HCT116 (cell line): Measurements from ENCODE around the gene CCDC9. TPM values are rescaled to one million over a fixed set of nuclear protein-coding genes. Genes with fewer than 3 reads are reported as not detected.

Experiments
- ATAC-seq: fragments of 200-7000 bp; cut with Tn5 transposase; 2 replicates; pipeline ENCODE4 v1.9.1; 2020; ENCODE audit warnings: mild to moderate bottlenecking, moderate library complexity
- BruUV-seq: library from RNA; stranded (reverse); fragments of 400-500 nt; replicated peaks from 2 replicates; lab custom pipeline; 2021; lab: Mats Ljungman, UMichigan
- CTCF ChIA-PET: fragments of 300-600 bp; sonication (Branson Sonifier 250); formaldehyde crosslinking; loops from one replicate; lab custom pipeline; 2021; ENCODE audit warnings: antibody characterized with exemption; lab: Charles Lee
- POLR2A ChIA-PET: fragments of 300-600, 350-600 bp; sonication (Branson Sonifier 250); formaldehyde crosslinking; loops from one replicate; lab custom pipeline; 2021; ENCODE audit warnings: antibody characterized with exemption; lab: Charles Lee
- RAD21 ChIA-PET, 2 experiments: fragments of 300-600 bp; sonication (Branson Sonifier 250); formaldehyde crosslinking; loops; one replicate each; lab custom pipeline; 2023; ENCODE audit warnings: low total read pairs in 2 of 2; ENCODE audit not compliant: uncharacterized antibody in 2 of 2, unreplicated experiment in 2 of 2, low non-redundant PET in 1 of 2; lab: Charles Lee
- DNase-seq: peaks from one replicate; pipeline ENCODE4 v3.0.0-alpha.2; 2010; ENCODE audit warnings: low read depth, low spot score
- H2AFZ ChIP-seq: fragments of 200-600 bp; shearing (Covaris generic), sonication (generic); 2 replicates; pipeline ENCODE4 v1.6.1; 2017; ENCODE audit warnings: low read depth, mixed run types, mixed read lengths, antibody characterized with exemption, low read length; ENCODE audit not compliant: poor library complexity, severe bottlenecking
- H3K27ac ChIP-seq: 2 replicates; pipeline ENCODE4 v1.5.1; 2012; ENCODE audit warnings: low read depth, low read length
- H3K27me3 ChIP-seq: fragments of 200-600 bp; sonication (generic); 2 replicates; pipeline ENCODE4 v1.6.1; 2016; ENCODE audit warnings: mixed run types, low read length, mixed read lengths; ENCODE audit not compliant: insufficient read depth
- H3K36me3 ChIP-seq, 2 experiments: fragments of 200-500 bp in 1 of 2; fragments of 200-600 bp in 1 of 2; sonication (Bioruptor generic) in 1 of 2; sonication (generic) in 1 of 2; 2 replicates each; pipeline versions ENCODE4 v1.5.1 to v1.6.1; 2014 to 2016; ENCODE audit warnings: low read length in 2 of 2, inconsistent platforms in 1 of 2, mixed read lengths in 1 of 2, mixed run types in 1 of 2; ENCODE audit not compliant: insufficient read depth in 2 of 2, control insufficient read depth in 1 of 2
- H3K4me1 ChIP-seq, 2 experiments: fragments of 200-600 bp in 1 of 2; sonication (generic) in 1 of 2; 2 replicates each; pipeline versions ENCODE4 v1.5.1 to v1.6.1; 2012 to 2017; ENCODE audit warnings: low read length in 2 of 2, inconsistent platforms in 1 of 2, mild to moderate bottlenecking in 1 of 2, mixed read lengths in 1 of 2, mixed run types in 1 of 2, moderate library complexity in 1 of 2; ENCODE audit not compliant: insufficient read depth in 2 of 2, control insufficient read depth in 1 of 2
- H3K4me2 ChIP-seq: fragments of 200-600 bp; sonication (generic); 2 replicates; pipeline ENCODE4 v1.6.1; 2017; ENCODE audit warnings: mixed run types, low read length, mixed read lengths
- H3K4me3 ChIP-seq, 2 experiments: fragments of 200-600 bp in 1 of 2; sonication (generic) in 1 of 2; replicated peaks in 1 of 2; 2 replicates each; pipeline ENCODE4 v1.5.1; 2011 to 2016; ENCODE audit warnings: low read length in 2 of 2, control low read depth in 1 of 2, low read depth in 1 of 2, mild to moderate bottlenecking in 1 of 2, mixed read lengths in 1 of 2, mixed run types in 1 of 2
- H3K79me2 ChIP-seq: fragments of 200-600 bp; sonication (generic); 2 replicates; pipeline ENCODE4 v1.6.1; 2017; ENCODE audit warnings: mild to moderate bottlenecking, mixed run types, low read length, moderate library complexity, mixed read lengths; ENCODE audit not compliant: insufficient read depth
- H3K9ac ChIP-seq: fragments of 200-600 bp; sonication (generic); 2 replicates; pipeline ENCODE4 v1.6.1; 2016; ENCODE audit warnings: low read length, mixed read lengths
- H3K9me2 ChIP-seq: fragments of 200-600 bp; sonication (generic), shearing (Covaris generic); 2 replicates; pipeline ENCODE4 v1.6.1; 2017; ENCODE audit warnings: mixed run types, mild to moderate bottlenecking, moderate library complexity; ENCODE audit not compliant: insufficient read depth
- H3K9me3 ChIP-seq, 2 experiments: fragments of 200-500 bp in 1 of 2; fragments of 200-600 bp in 1 of 2; sonication (Bioruptor generic) in 1 of 2; sonication (generic) in 1 of 2; 2 replicates each; pipeline ENCODE4 v1.6.1; 2014 to 2017; ENCODE audit warnings: low read length in 2 of 2, mixed read lengths in 2 of 2, inconsistent platforms in 1 of 2, low read depth in 1 of 2, mild to moderate bottlenecking in 1 of 2, mixed run types in 1 of 2, moderate library complexity in 1 of 2; ENCODE audit not compliant: control insufficient read depth in 1 of 2, insufficient read depth in 1 of 2
- H4K20me1 ChIP-seq: fragments of 200-600 bp; sonication (generic), shearing (Covaris generic); 2 replicates; pipeline ENCODE4 v1.6.1; 2017; ENCODE audit warnings: mixed run types, mild to moderate bottlenecking, moderate library complexity; ENCODE audit not compliant: insufficient read depth
- CBX3 ChIP-seq: IDR thresholded peaks from 2 replicates; pipeline ENCODE4 v1.6.1; 2012; ENCODE audit warnings: low read depth
- CEBPB ChIP-seq: IDR thresholded peaks from 2 replicates; pipeline ENCODE4 v1.6.1; 2012; ENCODE audit warnings: low read depth
- CTCF ChIP-seq, 3 experiments: fragments of 200-600 bp in 1 of 3; sonication (generic) in 1 of 3; IDR thresholded peaks in 2 of 3; conservative IDR thresholded peaks in 1 of 3; 2 replicates each; pipeline ENCODE4 v1.5.1; 2012 to 2017; ENCODE audit warnings: low read depth in 2 of 3, low read length in 2 of 3, antibody characterized with exemption in 1 of 3, borderline replicate concordance in 1 of 3, control low read depth in 1 of 3, mild to moderate bottlenecking in 1 of 3, mixed read lengths in 1 of 3, mixed run types in 1 of 3, moderate library complexity in 1 of 3; ENCODE audit not compliant: insufficient read depth in 1 of 3
- JUND ChIP-seq: IDR thresholded peaks from 2 replicates; pipeline ENCODE4 v1.6.1; 2012
- SP1 ChIP-seq: IDR thresholded peaks from 2 replicates; pipeline ENCODE4 v1.6.1; 2012; ENCODE audit warnings: low read depth
- ZFX ChIP-seq: fragments of 450-650 bp; IDR thresholded peaks from 2 replicates; pipeline ENCODE4 v1.6.1; 2017
- intact Hi-C: fragments of 100-400 bp; cut with micrococcal nuclease; formaldehyde crosslinking; loops from 2 replicates; pipeline ENCODE4 v1.10.0; 2022
- microRNA counts: library from miRNA; unstranded; fragments of <30 nt; microRNA quantifications from one replicate; lab custom pipeline; 2015
- microRNA-seq: library from miRNA; unstranded; fragments of <30 nt; microRNA quantifications from one replicate; pipeline ENCODE4, GENCODE V29; 2016; ENCODE audit warnings: borderline number of aligned reads
- total RNA-seq: library from RNA; stranded (reverse); gene quantifications from one replicate; pipeline ENCODE4 v1.2.1, GENCODE V29; 2021; ENCODE audit not compliant: unreplicated experiment

The CCDC9 gene
- total RNA-seq, 1 experiment from 2014 or later = 40.6 TPM

- H4K20me1 ChIP-seq = no peaks in the 10 kb centered on the region
- POLR2A ChIA-PET = no interaction called here
- ATAC-seq = no peak
- RAD21 ChIA-PET = no interaction called here
- H3K9ac ChIP-seq = no peak overlapping the region
- no peaks in the 10 kb centered on the region for H3K9me2 ChIP-seq
- intact Hi-C loops = no loop called here
- H3K79me2 ChIP-seq = no peaks in the 10 kb centered on the region
- TF ChIP-seq JUND = no peak
- TF ChIP-seq ZFX = no peak
- TF ChIP-seq CTCF (IDR thresholded peaks at IDR 0.05 in 2 of 3, conservative IDR thresholded peaks at IDR 0.05 in 1 of 3; ENCODE audit: borderline replicate concordance in 1 of 3, insufficient read depth in 1 of 3, low read depth in 2 of 3, low read length in 2 of 3) = no peak
- no peak for TF ChIP-seq CBX3
- TF ChIP-seq CEBPB = no peak
- TF ChIP-seq SP1 = no peak
- peaks cover 4 to 7% of the 10 kb centered on the region in 2 experiments; a peak in 3 of 4 replicates for H3K4me1 ChIP-seq
- no peak overlapping the region for H3K4me3 ChIP-seq
- CTCF ChIA-PET = no interaction called here
- H3K9me3 ChIP-seq = no peaks in the 10 kb centered on the region
- no peaks in the 10 kb centered on the region for H3K27me3 ChIP-seq
- H2AFZ ChIP-seq = no peak overlapping the region
- H3K27ac ChIP-seq = no peak overlapping the region
- DNase-seq = no peak
- H3K4me2 ChIP-seq = no peak overlapping the region
- no TSS peak for BruUV-seq
- H3K36me3 ChIP-seq = no peaks in the 10 kb centered on the region
Observed at GRCh38 chr19:47319923-47320871, 63.9 kb downstream of the CCDC9 start.

MicroRNAs within 50 kb of the gene (microRNA counts, 767-probe panel; counts per million panel counts)
- not detected for microRNA hsa-miR-3190-5p (lab: Ali Mortazavi, UCI)

Small RNA genes lying within 50 kb of the gene (microRNA-seq; reads per million reads assigned to microRNA genes)
- gene MIR3190 (not detected), gene MIR3191 (not detected)

Other genes starting within 250 kb of the CCDC9 start
- 4.6 TPM for gene NPAS1, start 236.7 kb upstream of the CCDC9 start, total RNA-seq
- 49.4 TPM for gene TMEM160, start 207.9 kb upstream of the CCDC9 start, total RNA-seq
- 45.1 TPM for gene ZC3H4, start 142.7 kb upstream of the CCDC9 start, total RNA-seq
- 213 TPM for gene SAE1, start 125.7 kb upstream of the CCDC9 start, total RNA-seq
- gene BBC3, start 25.3 kb upstream of the CCDC9 start, total RNA-seq = 45.0 TPM
- gene INAFM1, start 18.4 kb downstream of the CCDC9 start, total RNA-seq = 22.9 TPM
- 6.5 TPM for gene C5AR1, start 53.3 kb downstream of the CCDC9 start, total RNA-seq
- gene C5AR2, start 75.7 kb downstream of the CCDC9 start, total RNA-seq = 0.12 TPM
- gene DHX34, start 92.8 kb downstream of the CCDC9 start, total RNA-seq = 30.5 TPM
- gene MEIS3, start 163.0 kb downstream of the CCDC9 start, total RNA-seq = 35.8 TPM
- gene SLC8A2, start 215.4 kb downstream of the CCDC9 start, total RNA-seq = 0.98 TPM
- gene KPTN, start 227.7 kb downstream of the CCDC9 start, total RNA-seq = 23.8 TPM